DND-41 (cell line): Measurements from ENCODE around the gene SDK2.

Experiments used
- EZH2 ChIP-seq: IDR thresholded peaks from 3 replicates; pipeline ENCODE4 v1.6.1; 2012; ENCODE audit warnings: borderline replicate concordance, low read depth, mild to moderate bottlenecking, moderate library complexity, low read length, inconsistent platforms; ENCODE audit not compliant: severe bottlenecking
- TF ChIP-seq, protein P1 (sequence below): IDR thresholded peaks from 2 replicates; pipeline ENCODE4 v1.5.1; 2012; ENCODE audit warnings: borderline replicate concordance, low read length, moderate library complexity, mild to moderate bottlenecking; ENCODE audit not compliant: poor library complexity, severe bottlenecking; ENCODE audit errors: extremely low read depth

DNA sequence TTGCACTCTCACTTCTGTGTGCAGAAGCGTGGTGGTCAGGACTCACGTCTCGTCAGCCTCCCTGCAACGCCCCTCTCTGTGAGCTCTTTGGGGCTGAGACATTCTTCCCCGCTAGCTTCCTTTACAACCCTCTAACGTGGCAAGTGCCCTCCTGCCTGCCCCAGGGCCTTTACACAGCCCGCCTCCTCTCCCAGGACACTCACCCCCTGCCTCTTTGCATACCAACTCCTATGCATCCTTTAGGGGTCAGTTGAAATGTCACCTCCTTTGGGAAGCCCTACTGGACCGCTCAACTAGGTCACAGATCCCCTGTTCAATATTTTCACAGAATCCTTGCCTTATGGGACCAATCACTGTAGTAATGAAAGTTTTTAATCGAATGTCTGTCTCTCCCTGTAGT lies 61.4 kb downstream of the SDK2 start:
- TF ChIP-seq, protein P1, sequence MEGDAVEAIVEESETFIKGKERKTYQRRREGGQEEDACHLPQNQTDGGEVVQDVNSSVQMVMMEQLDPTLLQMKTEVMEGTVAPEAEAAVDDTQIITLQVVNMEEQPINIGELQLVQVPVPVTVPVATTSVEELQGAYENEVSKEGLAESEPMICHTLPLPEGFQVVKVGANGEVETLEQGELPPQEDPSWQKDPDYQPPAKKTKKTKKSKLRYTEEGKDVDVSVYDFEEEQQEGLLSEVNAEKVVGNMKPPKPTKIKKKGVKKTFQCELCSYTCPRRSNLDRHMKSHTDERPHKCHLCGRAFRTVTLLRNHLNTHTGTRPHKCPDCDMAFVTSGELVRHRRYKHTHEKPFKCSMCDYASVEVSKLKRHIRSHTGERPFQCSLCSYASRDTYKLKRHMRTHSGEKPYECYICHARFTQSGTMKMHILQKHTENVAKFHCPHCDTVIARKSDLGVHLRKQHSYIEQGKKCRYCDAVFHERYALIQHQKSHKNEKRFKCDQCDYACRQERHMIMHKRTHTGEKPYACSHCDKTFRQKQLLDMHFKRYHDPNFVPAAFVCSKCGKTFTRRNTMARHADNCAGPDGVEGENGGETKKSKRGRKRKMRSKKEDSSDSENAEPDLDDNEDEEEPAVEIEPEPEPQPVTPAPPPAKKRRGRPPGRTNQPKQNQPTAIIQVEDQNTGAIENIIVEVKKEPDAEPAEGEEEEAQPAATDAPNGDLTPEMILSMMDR: no peak
- no peak for TF ChIP-seq EZH2
